Stimulated activated naive CD4-positive, alpha-beta T cell treated with Interleukin-2 at 50 U/mL for 16 hours (primary cell): ENCODE results near the gene KCNAB1.

Source experiments
- DNase-seq: peaks from one replicate; lab custom pipeline; 2025; lab: John Stamatoyannopoulos, UW

The KCNAB1 gene

GRCh38 chr3:156459434-156459833 lies 339.1 kb downstream of the KCNAB1 start:
- no peak for DNase-seq

DNA sequence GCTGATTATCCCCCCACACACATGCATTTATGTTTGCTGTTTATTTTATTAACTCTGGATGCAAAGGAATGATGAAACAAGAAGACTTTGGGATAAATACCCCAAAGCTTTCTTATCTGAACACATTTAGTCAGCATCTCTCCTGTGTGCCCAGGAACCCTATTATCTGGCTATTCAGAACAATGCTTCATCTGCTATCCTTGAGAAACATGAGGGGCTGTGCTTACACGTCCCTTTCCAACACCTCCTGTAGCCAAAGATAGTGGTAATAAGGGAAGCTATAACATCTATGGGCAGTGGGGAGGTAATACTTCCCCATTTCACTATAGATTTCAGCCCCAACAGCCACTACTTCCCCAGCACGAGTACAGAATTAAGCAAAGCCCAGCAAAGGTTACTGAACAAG lies 339.8 kb downstream of the KCNAB1 start:
- no peak for DNase-seq

GRCh38 chr3:156461889-156462288 lies 341.5 kb downstream of the KCNAB1 start:
- no peak for DNase-seq

GRCh38 chr3:156463123-156463522 lies 342.7 kb downstream of the KCNAB1 start:
- no peak for DNase-seq

GRCh38 chr3:156465194-156465593 lies 344.8 kb downstream of the KCNAB1 start:
- DNase-seq, result no peak

DNA sequence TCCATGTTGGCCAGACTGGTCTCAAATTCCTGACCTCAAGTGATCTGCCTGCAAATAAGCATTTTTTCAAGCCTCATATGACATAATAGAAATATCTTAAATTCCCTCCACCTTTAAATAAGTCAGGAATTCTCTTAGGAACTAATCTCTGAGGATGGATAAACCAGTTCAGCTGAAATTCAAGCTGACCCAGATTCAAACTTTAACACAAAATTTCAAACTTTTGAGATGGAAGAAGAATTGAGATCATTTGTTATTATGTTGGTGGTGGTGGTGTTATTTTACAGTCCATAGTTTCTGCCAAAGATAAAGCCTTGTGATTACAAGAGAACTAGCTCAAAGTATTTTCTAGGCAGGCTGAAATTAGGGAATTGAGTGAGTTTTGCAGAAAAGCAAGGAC lies 349.1 kb downstream of the KCNAB1 start:
- no peak for DNase-seq

GRCh38 chr3:156471431-156471830 lies 351.1 kb downstream of the KCNAB1 start:
- no peak for DNase-seq

- no peak for DNase-seq
These were observed 351.8 kb downstream of the KCNAB1 start for GRCh38 chr3:156472150-156472549.

GRCh38 chr3:156472684-156473083 lies 352.3 kb downstream of the KCNAB1 start:
- no peak for DNase-seq

DNA sequence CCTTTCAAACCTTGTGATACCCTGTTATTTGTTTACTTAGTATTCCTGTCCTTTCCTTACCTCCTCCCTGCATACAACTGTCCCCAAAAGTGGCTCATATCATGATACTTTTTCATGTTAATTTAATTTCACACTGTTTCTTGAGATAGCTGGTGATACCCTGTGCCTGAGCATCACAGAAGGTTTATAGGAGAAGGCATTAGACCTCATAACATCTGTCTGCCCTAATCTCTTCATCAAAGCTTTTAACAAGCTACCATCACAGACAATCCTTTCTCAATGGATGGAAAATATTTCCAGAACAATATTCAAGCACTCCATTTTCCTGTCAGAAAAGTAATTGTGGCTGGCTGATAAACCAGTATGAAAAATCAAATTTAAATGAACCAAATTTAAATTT lies 353.0 kb downstream of the KCNAB1 start:
- DNase-seq, result no peak

DNA sequence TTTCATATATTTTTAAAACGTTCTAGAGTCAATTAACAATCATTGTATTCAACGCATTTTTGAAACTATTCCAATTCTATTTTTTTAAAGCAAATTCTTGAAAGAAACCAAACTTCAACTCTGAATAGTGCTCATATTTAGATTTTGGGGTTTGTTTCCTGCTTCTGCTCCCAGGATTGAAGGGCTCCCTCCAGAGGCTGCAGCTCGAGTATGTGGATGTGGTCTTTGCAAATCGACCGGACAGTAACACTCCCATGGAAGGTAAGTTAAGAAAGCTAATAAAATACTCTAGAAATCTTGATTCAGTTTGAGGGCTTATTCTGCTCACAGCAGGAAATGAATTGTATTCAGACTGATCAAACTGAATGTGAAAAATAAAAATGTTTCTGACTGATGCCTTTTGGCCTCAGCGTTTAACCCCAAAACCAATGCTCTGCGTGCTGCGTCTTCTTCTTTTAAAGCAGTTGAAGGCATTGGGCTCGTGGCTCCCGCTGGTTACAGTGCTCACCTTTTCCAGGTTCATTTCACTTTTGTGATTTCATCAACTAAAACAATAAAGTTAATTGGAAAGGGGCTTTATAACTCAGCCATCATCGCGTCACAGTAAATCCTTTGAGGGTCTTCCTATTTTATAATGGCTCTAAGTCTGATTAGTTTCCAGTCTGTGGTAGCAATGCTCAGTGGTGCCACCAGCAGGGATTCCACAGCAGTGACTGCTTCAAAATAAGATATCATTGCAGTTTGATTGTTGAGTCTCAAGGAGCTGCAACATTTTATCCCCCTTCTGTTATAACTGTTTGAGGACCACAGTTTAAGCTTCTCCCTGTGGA lies 354.4 kb downstream of the KCNAB1 start:
- DNase-seq, result no peak

GRCh38 chr3:156477323-156477722 lies 356.9 kb downstream of the KCNAB1 start:
- DNase-seq, result no peak

DNA sequence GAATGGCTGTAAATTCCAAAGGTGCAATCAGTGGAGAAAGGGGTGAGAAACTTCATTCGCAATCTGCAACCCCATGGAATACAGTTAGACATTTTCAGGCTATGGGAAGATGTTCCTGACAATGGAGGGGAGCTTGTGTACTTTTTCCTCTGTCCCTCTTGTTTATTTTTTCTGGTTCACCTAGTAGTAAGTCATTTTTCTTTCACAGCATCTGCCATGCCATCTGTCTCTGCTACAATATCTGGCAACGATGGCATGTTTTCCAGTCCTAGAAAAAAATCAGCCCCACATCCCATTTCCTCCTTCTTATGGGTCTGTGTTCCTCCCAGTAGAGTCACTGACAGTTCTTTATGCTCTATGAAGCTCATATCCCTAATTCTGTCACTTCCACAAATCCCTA lies 358.5 kb downstream of the KCNAB1 start:
- no peak for DNase-seq

DNA sequence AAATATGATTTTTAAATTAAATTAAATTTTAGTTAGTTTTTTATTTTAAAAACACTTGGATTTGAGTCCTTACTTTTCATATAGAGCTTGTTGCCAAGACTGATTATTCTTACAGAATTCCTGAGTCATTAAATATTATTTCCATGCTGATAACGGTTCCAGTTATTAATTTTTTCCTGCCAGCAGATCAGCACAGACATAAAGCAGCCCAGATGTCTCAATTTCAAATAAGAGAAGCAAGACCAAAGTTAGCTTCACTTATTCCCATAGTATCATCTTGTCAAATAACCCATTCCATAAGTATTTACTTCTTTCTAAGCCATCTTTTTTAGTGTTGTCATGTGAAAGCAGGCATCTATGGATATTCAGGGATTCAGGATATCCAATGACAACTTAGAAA lies 359.2 kb downstream of the KCNAB1 start:
- no peak for DNase-seq

DNA sequence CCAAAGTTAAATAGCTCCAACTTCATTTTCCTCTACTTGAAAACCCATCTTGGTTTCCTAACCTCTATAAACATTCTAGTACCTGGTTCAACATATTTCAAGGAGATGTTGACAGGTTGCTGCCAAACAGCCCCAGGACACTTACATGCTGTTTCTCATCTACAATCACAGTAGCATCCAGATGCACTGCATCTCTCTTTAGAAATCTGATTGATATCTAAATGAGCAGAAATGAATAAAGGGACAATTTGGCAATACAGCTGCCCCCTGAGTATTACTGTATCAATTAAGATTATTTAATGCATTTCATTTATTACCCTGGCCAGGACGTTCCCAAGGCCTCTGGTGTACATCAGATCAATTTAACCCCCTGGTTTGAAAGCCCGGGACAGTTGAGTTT lies 360.6 kb downstream of the KCNAB1 start:
- no peak for DNase-seq

GRCh38 chr3:156483002-156483401 lies 362.6 kb downstream of the KCNAB1 start:
- no peak for DNase-seq

DNA sequence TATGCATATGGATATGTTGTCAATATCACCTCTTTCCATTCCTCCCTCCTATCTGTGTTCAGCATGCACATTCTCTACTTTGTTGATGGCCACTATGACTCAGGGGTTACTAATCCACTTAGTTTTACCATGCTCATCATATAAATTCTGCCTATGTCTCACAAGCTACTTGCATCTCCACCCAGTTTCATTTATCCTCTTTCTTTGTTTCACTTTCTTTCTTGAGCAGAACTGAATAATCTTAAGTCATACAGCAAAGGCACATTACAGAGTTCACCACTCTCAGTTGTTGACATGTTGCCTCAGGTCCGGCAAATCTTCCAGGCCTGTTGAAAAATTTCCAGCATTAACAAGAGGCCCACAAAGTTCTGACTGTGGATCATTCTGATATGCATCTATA lies 363.0 kb downstream of the KCNAB1 start:
- no peak for DNase-seq

- DNase-seq, result peak; percentile 53
These were observed 363.8 kb downstream of the KCNAB1 start for GRCh38 chr3:156483961-156484787.

DNA sequence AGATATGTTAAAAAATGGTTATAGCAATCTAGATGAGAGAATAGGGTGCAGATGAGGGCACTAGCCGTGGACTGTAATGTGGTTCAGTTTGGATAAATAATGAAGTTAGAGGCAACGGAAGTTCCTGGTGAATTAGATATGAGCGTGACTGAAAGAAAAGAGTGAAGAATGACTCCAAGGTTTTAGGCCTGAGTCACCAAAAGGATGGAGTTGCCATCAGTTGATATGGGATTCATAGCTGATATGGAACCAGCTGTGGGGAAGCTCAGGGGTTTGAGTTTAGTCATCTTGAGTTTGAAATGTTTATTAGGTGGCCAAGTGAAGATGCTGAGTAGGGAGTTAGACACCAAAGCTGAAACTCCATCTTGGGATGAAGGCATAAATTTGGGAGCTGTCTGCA lies 368.4 kb downstream of the KCNAB1 start:
- no peak for DNase-seq

DNA sequence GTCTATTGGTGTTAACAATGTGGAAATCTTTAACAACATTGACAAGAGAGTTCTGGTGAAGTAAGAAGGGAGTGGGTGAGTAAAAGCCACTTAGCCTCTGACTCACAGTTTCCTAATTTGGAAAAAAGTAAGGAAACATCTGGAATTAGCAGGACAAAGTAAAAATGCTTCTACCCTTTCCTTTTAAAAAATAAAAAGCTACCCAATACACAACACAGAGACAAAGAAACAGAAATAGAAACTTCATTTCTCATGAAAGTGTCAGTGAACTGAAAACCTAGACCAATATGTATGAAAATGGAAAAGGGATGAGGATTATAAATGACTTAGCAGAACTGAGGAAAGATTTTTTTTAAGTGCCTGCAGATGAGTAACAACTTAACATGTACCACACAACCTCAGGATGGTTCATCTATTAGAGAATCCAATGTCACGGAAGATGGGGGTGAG lies 369.1 kb downstream of the KCNAB1 start:
- DNase-seq, result no peak

- no peak for DNase-seq
These were observed 370.8 kb downstream of the KCNAB1 start for GRCh38 chr3:156491192-156491591.

- DNase-seq, result no peak
These were observed 372.5 kb downstream of the KCNAB1 start for GRCh38 chr3:156492801-156493261.

GRCh38 chr3:156493887-156494286 lies 373.5 kb downstream of the KCNAB1 start:
- DNase-seq, result no peak
